ENCODE measurements around the gene OR8S1.
A peak's percentile ranks its signal among the peaks of the same experiment; 100 is the strongest.
"Not testable (repeated sequence)": the region's sequence is repeated elsewhere in the genome, so short reads cannot be mapped to it uniquely, and the experiment has no call there.

OR8S1 gene

GRCh38 chr12:48542300-48542928 lies 17.0 kb downstream of the OR8S1 start:
- peak; percentile 70 for TF ChIP-seq CTCF (IDR thresholded peaks at IDR 0.05; ENCODE audit: low read depth, low read length)
- H3K4me3 ChIP-seq (ENCODE audit: low read depth, low read length) = no peak overlapping the region

GRCh38 chr12:48545833-48546469 lies 20.5 kb downstream of the OR8S1 start:
- TF ChIP-seq CTCF (IDR thresholded peaks at IDR 0.05; ENCODE audit: low read depth, low read length) = no peak
- H3K4me3 ChIP-seq (ENCODE audit: low read depth, low read length) = no peak overlapping the region

- not testable (repeated sequence) for H3K4me3 ChIP-seq (ENCODE audit: low read depth, low read length)
These were observed 21.6 kb downstream of the OR8S1 start for GRCh38 chr12:48547012-48547411.

GRCh38 chr12:48551636-48552035 lies 26.2 kb downstream of the OR8S1 start:
- not testable (repeated sequence) for H3K4me3 ChIP-seq (ENCODE audit: low read depth, low read length)

- not testable (repeated sequence) for H3K4me3 ChIP-seq (ENCODE audit: low read depth, low read length)
These were observed 28.4 kb downstream of the OR8S1 start for GRCh38 chr12:48553666-48554343.

GRCh38 chr12:48556631-48557030 lies 31.2 kb downstream of the OR8S1 start:
- H3K4me3 ChIP-seq (ENCODE audit: low read depth, low read length) = no peak overlapping the region
- no peak for TF ChIP-seq CTCF (IDR thresholded peaks at IDR 0.05; ENCODE audit: low read depth, low read length)

GRCh38 chr12:48557919-48558318 lies 32.5 kb downstream of the OR8S1 start:
- TF ChIP-seq CTCF (IDR thresholded peaks at IDR 0.05; ENCODE audit: low read depth, low read length) = no peak
- H3K4me3 ChIP-seq (ENCODE audit: low read depth, low read length) = no peak overlapping the region

- no peak overlapping the region for H3K4me3 ChIP-seq (ENCODE audit: low read depth, low read length)
- no peak for TF ChIP-seq CTCF (IDR thresholded peaks at IDR 0.05; ENCODE audit: low read depth, low read length)
These were observed 42.3 kb downstream of the OR8S1 start for GRCh38 chr12:48567731-48568130.

- H3K4me3 ChIP-seq (ENCODE audit: low read depth, low read length) = no peak within 1 kb of the TSS
- no peak for TF ChIP-seq CTCF (IDR thresholded peaks at IDR 0.05; ENCODE audit: low read depth, low read length)
These were observed 44.5 kb downstream of the OR8S1 start, which contains the start of gene LALBA for GRCh38 chr12:48569946-48570345. Gene LALBA (minus strand): TSS chr12:48570046. CDS start chr12:48570020, 26 bp downstream.
